22Rv1 (cell line): ENCODE data around the gene HDAC2.

Experiments
- ZFX ChIP-seq: fragments of 450-650 bp; IDR thresholded peaks from 2 replicates; pipeline ENCODE4 v1.6.1; 2017; ENCODE audit warnings: antibody characterized with exemption, borderline replicate concordance
- TF ChIP-seq, protein P1 (sequence below): fragments of 450-650 bp; IDR thresholded peaks from 2 replicates; pipeline ENCODE4 v1.5.1; 2017; ENCODE audit warnings: mild to moderate bottlenecking

DNA sequence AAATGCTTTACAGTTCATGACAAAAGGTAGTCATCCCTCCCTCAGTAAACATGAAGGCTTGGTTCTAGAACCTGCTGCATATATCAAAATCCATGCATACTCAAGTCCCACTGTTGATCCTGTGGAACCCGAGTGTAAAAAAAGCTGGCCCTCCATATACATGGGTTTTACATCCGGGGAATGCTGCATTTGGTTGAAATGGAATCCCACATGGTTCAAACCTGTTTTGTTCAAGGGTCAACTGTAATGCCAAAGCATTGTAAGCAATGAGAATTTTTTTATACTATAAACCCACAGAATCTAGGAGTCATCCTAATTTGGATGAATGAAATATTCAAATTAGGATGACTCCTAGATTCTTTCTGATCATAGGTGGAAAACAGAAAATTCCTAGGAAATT is 5.9 kb upstream of the HDAC2 start:
- TF ChIP-seq, protein P1, sequence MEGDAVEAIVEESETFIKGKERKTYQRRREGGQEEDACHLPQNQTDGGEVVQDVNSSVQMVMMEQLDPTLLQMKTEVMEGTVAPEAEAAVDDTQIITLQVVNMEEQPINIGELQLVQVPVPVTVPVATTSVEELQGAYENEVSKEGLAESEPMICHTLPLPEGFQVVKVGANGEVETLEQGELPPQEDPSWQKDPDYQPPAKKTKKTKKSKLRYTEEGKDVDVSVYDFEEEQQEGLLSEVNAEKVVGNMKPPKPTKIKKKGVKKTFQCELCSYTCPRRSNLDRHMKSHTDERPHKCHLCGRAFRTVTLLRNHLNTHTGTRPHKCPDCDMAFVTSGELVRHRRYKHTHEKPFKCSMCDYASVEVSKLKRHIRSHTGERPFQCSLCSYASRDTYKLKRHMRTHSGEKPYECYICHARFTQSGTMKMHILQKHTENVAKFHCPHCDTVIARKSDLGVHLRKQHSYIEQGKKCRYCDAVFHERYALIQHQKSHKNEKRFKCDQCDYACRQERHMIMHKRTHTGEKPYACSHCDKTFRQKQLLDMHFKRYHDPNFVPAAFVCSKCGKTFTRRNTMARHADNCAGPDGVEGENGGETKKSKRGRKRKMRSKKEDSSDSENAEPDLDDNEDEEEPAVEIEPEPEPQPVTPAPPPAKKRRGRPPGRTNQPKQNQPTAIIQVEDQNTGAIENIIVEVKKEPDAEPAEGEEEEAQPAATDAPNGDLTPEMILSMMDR, result no peak
- TF ChIP-seq ZFX, result no peak
